Measurements from ENCODE around the gene HELQ. TPM values are rescaled to one million over a fixed set of nuclear protein-coding genes. Genes with fewer than 3 reads are reported as not detected.

HELQ gene
- total and polyA plus RNA-seq, 10 of the 15 experiments (the other 5 are each of a cell fraction or from before 2014, with no cell fraction given), result 4.5 to 13.3 (median 10.6) TPM

- TF ChIP-seq CEBPZ (IDR thresholded peaks at IDR 0.05; ENCODE audit: low read depth, low read length), result no peak
- TF ChIP-seq BCL11A (IDR thresholded peaks at IDR 0.05; ENCODE audit: low read depth, low read length), result no peak
- TF ChIP-seq E2F4 (IDR thresholded peaks at IDR 0.05; ENCODE audit: low read depth, low read length), result no peak
- TF ChIP-seq LARP7 (IDR thresholded peaks at IDR 0.05), result no peak
- no peak for TF ChIP-seq ZNF687 (IDR thresholded peaks at IDR 0.05)
- TF ChIP-seq NFYA (IDR thresholded peaks at IDR 0.05; ENCODE audit: borderline replicate concordance, low read depth, low read length), result no peak
These were observed 66.4 kb downstream of the HELQ start (continued) for GRCh38 chr4:83389037-83389720.
